Measurements from ENCODE around the gene PAPSS2. TPM values are rescaled to one million over a fixed set of nuclear protein-coding genes. Genes with fewer than 3 reads are reported as not detected.

PAPSS2 gene
- total RNA-seq, 1 experiment from 2014 or later, result 22.1 TPM

DNA sequence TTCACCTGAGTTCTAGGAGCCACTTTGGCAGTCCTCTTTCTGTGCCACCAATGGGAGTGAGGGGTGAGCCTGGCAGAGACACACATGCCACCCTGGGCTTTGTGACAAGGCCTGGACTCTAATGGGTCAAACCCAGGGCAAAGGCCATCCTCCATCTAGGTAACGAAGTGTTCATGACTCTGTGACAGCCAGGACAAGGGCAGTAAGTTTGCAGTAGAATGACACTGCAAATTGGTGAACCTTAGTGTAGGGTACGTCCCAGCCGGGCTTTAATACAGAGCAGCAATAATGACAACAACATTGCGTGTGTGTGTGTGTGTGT is 43.3 kb downstream of the PAPSS2 start (continued):
- TF ChIP-seq, protein P1, sequence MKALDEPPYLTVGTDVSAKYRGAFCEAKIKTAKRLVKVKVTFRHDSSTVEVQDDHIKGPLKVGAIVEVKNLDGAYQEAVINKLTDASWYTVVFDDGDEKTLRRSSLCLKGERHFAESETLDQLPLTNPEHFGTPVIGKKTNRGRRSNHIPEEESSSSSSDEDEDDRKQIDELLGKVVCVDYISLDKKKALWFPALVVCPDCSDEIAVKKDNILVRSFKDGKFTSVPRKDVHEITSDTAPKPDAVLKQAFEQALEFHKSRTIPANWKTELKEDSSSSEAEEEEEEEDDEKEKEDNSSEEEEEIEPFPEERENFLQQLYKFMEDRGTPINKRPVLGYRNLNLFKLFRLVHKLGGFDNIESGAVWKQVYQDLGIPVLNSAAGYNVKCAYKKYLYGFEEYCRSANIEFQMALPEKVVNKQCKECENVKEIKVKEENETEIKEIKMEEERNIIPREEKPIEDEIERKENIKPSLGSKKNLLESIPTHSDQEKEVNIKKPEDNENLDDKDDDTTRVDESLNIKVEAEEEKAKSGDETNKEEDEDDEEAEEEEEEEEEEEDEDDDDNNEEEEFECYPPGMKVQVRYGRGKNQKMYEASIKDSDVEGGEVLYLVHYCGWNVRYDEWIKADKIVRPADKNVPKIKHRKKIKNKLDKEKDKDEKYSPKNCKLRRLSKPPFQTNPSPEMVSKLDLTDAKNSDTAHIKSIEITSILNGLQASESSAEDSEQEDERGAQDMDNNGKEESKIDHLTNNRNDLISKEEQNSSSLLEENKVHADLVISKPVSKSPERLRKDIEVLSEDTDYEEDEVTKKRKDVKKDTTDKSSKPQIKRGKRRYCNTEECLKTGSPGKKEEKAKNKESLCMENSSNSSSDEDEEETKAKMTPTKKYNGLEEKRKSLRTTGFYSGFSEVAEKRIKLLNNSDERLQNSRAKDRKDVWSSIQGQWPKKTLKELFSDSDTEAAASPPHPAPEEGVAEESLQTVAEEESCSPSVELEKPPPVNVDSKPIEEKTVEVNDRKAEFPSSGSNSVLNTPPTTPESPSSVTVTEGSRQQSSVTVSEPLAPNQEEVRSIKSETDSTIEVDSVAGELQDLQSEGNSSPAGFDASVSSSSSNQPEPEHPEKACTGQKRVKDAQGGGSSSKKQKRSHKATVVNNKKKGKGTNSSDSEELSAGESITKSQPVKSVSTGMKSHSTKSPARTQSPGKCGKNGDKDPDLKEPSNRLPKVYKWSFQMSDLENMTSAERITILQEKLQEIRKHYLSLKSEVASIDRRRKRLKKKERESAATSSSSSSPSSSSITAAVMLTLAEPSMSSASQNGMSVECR (CRISPR knock-in tag; IDR thresholded peaks at IDR 0.05; ENCODE audit: borderline replicate concordance), result no peak
- TF ChIP-seq HMGA2 (CRISPR knock-in tag; IDR thresholded peaks at IDR 0.05) (no peak), NR3C1 (CRISPR knock-in tag; conservative IDR thresholded peaks at IDR 0.05; ENCODE audit: low read depth) (no peak), FOXK1 (CRISPR knock-in tag; IDR thresholded peaks at IDR 0.05) (no peak), CBFB (CRISPR knock-in tag; IDR thresholded peaks at IDR 0.05; ENCODE audit: low read depth) (no peak)
- TF ChIP-seq, protein P2, sequence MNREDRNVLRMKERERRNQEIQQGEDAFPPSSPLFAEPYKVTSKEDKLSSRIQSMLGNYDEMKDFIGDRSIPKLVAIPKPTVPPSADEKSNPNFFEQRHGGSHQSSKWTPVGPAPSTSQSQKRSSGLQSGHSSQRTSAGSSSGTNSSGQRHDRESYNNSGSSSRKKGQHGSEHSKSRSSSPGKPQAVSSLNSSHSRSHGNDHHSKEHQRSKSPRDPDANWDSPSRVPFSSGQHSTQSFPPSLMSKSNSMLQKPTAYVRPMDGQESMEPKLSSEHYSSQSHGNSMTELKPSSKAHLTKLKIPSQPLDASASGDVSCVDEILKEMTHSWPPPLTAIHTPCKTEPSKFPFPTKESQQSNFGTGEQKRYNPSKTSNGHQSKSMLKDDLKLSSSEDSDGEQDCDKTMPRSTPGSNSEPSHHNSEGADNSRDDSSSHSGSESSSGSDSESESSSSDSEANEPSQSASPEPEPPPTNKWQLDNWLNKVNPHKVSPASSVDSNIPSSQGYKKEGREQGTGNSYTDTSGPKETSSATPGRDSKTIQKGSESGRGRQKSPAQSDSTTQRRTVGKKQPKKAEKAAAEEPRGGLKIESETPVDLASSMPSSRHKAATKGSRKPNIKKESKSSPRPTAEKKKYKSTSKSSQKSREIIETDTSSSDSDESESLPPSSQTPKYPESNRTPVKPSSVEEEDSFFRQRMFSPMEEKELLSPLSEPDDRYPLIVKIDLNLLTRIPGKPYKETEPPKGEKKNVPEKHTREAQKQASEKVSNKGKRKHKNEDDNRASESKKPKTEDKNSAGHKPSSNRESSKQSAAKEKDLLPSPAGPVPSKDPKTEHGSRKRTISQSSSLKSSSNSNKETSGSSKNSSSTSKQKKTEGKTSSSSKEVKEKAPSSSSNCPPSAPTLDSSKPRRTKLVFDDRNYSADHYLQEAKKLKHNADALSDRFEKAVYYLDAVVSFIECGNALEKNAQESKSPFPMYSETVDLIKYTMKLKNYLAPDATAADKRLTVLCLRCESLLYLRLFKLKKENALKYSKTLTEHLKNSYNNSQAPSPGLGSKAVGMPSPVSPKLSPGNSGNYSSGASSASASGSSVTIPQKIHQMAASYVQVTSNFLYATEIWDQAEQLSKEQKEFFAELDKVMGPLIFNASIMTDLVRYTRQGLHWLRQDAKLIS (CRISPR knock-in tag; IDR thresholded peaks at IDR 0.05; ENCODE audit: borderline replicate concordance), result no peak
- TF ChIP-seq, protein P3, sequence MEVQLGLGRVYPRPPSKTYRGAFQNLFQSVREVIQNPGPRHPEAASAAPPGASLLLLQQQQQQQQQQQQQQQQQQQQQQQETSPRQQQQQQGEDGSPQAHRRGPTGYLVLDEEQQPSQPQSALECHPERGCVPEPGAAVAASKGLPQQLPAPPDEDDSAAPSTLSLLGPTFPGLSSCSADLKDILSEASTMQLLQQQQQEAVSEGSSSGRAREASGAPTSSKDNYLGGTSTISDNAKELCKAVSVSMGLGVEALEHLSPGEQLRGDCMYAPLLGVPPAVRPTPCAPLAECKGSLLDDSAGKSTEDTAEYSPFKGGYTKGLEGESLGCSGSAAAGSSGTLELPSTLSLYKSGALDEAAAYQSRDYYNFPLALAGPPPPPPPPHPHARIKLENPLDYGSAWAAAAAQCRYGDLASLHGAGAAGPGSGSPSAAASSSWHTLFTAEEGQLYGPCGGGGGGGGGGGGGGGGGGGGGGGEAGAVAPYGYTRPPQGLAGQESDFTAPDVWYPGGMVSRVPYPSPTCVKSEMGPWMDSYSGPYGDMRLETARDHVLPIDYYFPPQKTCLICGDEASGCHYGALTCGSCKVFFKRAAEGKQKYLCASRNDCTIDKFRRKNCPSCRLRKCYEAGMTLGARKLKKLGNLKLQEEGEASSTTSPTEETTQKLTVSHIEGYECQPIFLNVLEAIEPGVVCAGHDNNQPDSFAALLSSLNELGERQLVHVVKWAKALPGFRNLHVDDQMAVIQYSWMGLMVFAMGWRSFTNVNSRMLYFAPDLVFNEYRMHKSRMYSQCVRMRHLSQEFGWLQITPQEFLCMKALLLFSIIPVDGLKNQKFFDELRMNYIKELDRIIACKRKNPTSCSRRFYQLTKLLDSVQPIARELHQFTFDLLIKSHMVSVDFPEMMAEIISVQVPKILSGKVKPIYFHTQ (CRISPR knock-in tag; IDR thresholded peaks at IDR 0.05), result no peak
- TF ChIP-seq, protein P4, sequence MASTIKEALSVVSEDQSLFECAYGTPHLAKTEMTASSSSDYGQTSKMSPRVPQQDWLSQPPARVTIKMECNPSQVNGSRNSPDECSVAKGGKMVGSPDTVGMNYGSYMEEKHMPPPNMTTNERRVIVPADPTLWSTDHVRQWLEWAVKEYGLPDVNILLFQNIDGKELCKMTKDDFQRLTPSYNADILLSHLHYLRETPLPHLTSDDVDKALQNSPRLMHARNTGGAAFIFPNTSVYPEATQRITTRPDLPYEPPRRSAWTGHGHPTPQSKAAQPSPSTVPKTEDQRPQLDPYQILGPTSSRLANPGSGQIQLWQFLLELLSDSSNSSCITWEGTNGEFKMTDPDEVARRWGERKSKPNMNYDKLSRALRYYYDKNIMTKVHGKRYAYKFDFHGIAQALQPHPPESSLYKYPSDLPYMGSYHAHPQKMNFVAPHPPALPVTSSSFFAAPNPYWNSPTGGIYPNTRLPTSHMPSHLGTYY (CRISPR knock-in tag; IDR thresholded peaks at IDR 0.05), result no peak
- TF ChIP-seq, protein P5, sequence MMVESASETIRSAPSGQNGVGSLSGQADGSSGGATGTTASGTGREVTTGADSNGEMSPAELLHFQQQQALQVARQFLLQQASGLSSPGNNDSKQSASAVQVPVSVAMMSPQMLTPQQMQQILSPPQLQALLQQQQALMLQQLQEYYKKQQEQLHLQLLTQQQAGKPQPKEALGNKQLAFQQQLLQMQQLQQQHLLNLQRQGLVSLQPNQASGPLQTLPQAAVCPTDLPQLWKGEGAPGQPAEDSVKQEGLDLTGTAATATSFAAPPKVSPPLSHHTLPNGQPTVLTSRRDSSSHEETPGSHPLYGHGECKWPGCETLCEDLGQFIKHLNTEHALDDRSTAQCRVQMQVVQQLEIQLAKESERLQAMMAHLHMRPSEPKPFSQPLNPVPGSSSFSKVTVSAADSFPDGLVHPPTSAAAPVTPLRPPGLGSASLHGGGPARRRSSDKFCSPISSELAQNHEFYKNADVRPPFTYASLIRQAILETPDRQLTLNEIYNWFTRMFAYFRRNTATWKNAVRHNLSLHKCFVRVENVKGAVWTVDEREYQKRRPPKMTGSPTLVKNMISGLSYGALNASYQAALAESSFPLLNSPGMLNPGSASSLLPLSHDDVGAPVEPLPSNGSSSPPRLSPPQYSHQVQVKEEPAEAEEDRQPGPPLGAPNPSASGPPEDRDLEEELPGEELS (CRISPR knock-in tag; IDR thresholded peaks at IDR 0.05), result no peak

DNA sequence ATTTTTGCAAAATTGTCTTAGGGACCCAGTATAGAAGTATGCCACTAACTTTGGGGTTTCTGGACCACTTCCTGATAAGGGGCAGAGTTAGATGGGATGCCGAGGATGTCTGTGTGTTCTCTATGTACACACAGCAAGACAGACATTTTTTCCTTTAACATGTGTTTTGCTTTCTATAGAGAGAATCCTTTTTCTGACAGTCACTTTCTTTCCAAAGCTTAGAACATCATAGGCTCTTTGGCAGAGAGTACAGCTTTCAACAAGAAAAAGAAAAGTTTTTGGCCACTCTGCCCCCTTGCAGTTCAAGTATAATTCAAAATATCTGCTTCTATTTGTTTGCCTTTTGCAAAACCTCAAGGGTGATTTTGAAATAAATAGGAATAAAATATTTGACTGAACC is 44.1 kb downstream of the PAPSS2 start:
- ChIA-PET POLR2A (no interaction called here), CTCF (no interaction called here)
- Mint-ChIP-seq H3K27me3 (ENCODE audit: low read depth) (no peaks in the 10 kb centered on the region), H3K36me3 (no peaks in the 10 kb centered on the region), H3K4me1 (peaks cover 3% of the 10 kb centered on the region; the same call in 1 of the 2 replicates), H3K9me3 (no peaks in the 10 kb centered on the region), H3K27ac (no peak overlapping the region), H3K4me3 (no peak overlapping the region)
- ATAC-seq, result no peak
- no peak for DNase-seq (ENCODE audit: low spot score)
- no peak for TF ChIP-seq NR1H2 (CRISPR knock-in tag; IDR thresholded peaks at IDR 0.05)
- no peak for TF ChIP-seq CREM (CRISPR knock-in tag; IDR thresholded peaks at IDR 0.05)
- TF ChIP-seq, protein P6, sequence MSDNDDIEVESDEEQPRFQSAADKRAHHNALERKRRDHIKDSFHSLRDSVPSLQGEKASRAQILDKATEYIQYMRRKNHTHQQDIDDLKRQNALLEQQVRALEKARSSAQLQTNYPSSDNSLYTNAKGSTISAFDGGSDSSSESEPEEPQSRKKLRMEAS (CRISPR knock-in tag; IDR thresholded peaks at IDR 0.05), result no peak
- TF ChIP-seq, protein P7, sequence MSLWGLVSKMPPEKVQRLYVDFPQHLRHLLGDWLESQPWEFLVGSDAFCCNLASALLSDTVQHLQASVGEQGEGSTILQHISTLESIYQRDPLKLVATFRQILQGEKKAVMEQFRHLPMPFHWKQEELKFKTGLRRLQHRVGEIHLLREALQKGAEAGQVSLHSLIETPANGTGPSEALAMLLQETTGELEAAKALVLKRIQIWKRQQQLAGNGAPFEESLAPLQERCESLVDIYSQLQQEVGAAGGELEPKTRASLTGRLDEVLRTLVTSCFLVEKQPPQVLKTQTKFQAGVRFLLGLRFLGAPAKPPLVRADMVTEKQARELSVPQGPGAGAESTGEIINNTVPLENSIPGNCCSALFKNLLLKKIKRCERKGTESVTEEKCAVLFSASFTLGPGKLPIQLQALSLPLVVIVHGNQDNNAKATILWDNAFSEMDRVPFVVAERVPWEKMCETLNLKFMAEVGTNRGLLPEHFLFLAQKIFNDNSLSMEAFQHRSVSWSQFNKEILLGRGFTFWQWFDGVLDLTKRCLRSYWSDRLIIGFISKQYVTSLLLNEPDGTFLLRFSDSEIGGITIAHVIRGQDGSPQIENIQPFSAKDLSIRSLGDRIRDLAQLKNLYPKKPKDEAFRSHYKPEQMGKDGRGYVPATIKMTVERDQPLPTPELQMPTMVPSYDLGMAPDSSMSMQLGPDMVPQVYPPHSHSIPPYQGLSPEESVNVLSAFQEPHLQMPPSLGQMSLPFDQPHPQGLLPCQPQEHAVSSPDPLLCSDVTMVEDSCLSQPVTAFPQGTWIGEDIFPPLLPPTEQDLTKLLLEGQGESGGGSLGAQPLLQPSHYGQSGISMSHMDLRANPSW (CRISPR knock-in tag; conservative IDR thresholded peaks at IDR 0.05; ENCODE audit: low read depth), result no peak
- no peak for TF ChIP-seq NFE2L1 (CRISPR knock-in tag; IDR thresholded peaks at IDR 0.05)
- TF ChIP-seq, protein P8, sequence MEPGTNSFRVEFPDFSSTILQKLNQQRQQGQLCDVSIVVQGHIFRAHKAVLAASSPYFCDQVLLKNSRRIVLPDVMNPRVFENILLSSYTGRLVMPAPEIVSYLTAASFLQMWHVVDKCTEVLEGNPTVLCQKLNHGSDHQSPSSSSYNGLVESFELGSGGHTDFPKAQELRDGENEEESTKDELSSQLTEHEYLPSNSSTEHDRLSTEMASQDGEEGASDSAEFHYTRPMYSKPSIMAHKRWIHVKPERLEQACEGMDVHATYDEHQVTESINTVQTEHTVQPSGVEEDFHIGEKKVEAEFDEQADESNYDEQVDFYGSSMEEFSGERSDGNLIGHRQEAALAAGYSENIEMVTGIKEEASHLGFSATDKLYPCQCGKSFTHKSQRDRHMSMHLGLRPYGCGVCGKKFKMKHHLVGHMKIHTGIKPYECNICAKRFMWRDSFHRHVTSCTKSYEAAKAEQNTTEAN (CRISPR knock-in tag; IDR thresholded peaks at IDR 0.05), result no peak
- TF ChIP-seq SP1 (CRISPR knock-in tag; conservative IDR thresholded peaks at IDR 0.05), result no peak
- no peak for TF ChIP-seq MXD4 (CRISPR knock-in tag; IDR thresholded peaks at IDR 0.05; ENCODE audit: borderline replicate concordance)
- TF ChIP-seq TEAD4 (CRISPR knock-in tag; IDR thresholded peaks at IDR 0.05), result no peak

All from WTC11 (cell line).